GM12864 (cell line): ENCODE data around the gene MYL9.

Experiments
- DNase-seq: peaks from one replicate; pipeline ENCODE4 v3.0.0-alpha.2; 2011; ENCODE audit warnings: low read depth
- H3K4me3 ChIP-seq: 2 replicates; pipeline ENCODE4 v1.5.1; 2011; ENCODE audit warnings: mild to moderate bottlenecking, low read depth, low read length, control low read depth
- CTCF ChIP-seq: IDR thresholded peaks from 2 replicates; pipeline ENCODE4 v1.5.1; 2011; ENCODE audit warnings: low read depth, mild to moderate bottlenecking, moderate library complexity, low read length, control low read depth, inconsistent platforms; ENCODE audit errors: missing control alignments

MYL9 gene

GRCh38 chr20:36585410-36586125 is 44.2 kb downstream of the MYL9 start:
- no peak for DNase-seq
- no peak overlapping the region for H3K4me3 ChIP-seq

GRCh38 chr20:36587388-36588070 is 46.2 kb downstream of the MYL9 start:
- no peak for DNase-seq
- TF ChIP-seq CTCF: no peak
- H3K4me3 ChIP-seq: no peak overlapping the region

More at GRCh38 chr20:36585410-36586125, 44.2 kb downstream of the MYL9 start:
- no peak for TF ChIP-seq CTCF

- H3K4me3 ChIP-seq: no peak overlapping the region
- DNase-seq: no peak
- no peak for TF ChIP-seq CTCF
Observed at GRCh38 chr20:36591281-36591680, 50.0 kb downstream of the MYL9 start.

- H3K4me3 ChIP-seq: no peak overlapping the region
- DNase-seq: no peak
- TF ChIP-seq CTCF: no peak
Observed at GRCh38 chr20:36591854-36592641, 50.7 kb downstream of the MYL9 start.

- DNase-seq: no peak
- no peak overlapping the region for H3K4me3 ChIP-seq
- no peak for TF ChIP-seq CTCF
Observed at GRCh38 chr20:36593347-36593929, 52.1 kb downstream of the MYL9 start.

- no peak for TF ChIP-seq CTCF
- DNase-seq: peak; percentile 30
- H3K4me3 ChIP-seq: no peak overlapping the region
Observed at GRCh38 chr20:36599912-36600345, 58.6 kb downstream of the MYL9 start.
